Measurements from ENCODE around the gene DOK5.

DOK5 gene

GRCh38 chr20:54515793-54516628, 40.6 kb downstream of the DOK5 start:
- no peaks in the 10 kb centered on the region for H4K20me1 ChIP-seq (ENCODE audit: insufficient read depth, low read length)
- DNase-seq (no peak), ATAC-seq (ENCODE audit: insufficient read depth, low read depth) (no peak)
- no peak overlapping the region for H3K4me3 ChIP-seq (ENCODE audit: low read depth in 1 of 2, low read length in 2 of 2)
- H3K27me3 ChIP-seq (ENCODE audit: insufficient read depth, low read length, poor library complexity) = no peaks in the 10 kb centered on the region
- TF ChIP-seq, protein P1, sequence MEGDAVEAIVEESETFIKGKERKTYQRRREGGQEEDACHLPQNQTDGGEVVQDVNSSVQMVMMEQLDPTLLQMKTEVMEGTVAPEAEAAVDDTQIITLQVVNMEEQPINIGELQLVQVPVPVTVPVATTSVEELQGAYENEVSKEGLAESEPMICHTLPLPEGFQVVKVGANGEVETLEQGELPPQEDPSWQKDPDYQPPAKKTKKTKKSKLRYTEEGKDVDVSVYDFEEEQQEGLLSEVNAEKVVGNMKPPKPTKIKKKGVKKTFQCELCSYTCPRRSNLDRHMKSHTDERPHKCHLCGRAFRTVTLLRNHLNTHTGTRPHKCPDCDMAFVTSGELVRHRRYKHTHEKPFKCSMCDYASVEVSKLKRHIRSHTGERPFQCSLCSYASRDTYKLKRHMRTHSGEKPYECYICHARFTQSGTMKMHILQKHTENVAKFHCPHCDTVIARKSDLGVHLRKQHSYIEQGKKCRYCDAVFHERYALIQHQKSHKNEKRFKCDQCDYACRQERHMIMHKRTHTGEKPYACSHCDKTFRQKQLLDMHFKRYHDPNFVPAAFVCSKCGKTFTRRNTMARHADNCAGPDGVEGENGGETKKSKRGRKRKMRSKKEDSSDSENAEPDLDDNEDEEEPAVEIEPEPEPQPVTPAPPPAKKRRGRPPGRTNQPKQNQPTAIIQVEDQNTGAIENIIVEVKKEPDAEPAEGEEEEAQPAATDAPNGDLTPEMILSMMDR (IDR thresholded peaks at IDR 0.05; ENCODE audit: borderline replicate concordance, extremely low read depth, low read length, poor library complexity, severe bottlenecking) = no peak
- TF ChIP-seq EZH2 (IDR thresholded peaks at IDR 0.05; ENCODE audit: borderline replicate concordance, low read depth, low read length, severe bottlenecking) = no peak
- no peak overlapping the region for H3K4me2 ChIP-seq (ENCODE audit: insufficient read depth, low read length)
- H3K4me1 ChIP-seq (ENCODE audit: insufficient read depth, low read length) = no peaks in the 10 kb centered on the region
- H3K36me3 ChIP-seq (ENCODE audit: insufficient read depth, low read length) = no peaks in the 10 kb centered on the region
- no peak overlapping the region for H2AFZ ChIP-seq (ENCODE audit: low read depth, low read length)
- no peaks in the 10 kb centered on the region for H3K79me2 ChIP-seq (ENCODE audit: insufficient read depth, low read length)
- H3K9me3 ChIP-seq (ENCODE audit: insufficient read depth, low read length, severe bottlenecking) = peaks cover 5% of the 10 kb centered on the region
- H3K9ac ChIP-seq (ENCODE audit: low read depth, low read length) = no peak overlapping the region
- no peak overlapping the region for H3K27ac ChIP-seq (ENCODE audit: low read length)

GRCh38 chr20:54517241-54517975, 42.0 kb downstream of the DOK5 start:
- Histone ChIP-seq H3K27me3 (ENCODE audit: insufficient read depth, low read length, poor library complexity) (no peaks in the 10 kb centered on the region), H2AFZ (ENCODE audit: low read depth, low read length) (no peak overlapping the region), H3K4me1 (ENCODE audit: insufficient read depth, low read length) (no peaks in the 10 kb centered on the region), H4K20me1 (ENCODE audit: insufficient read depth, low read length) (no peaks in the 10 kb centered on the region), H3K9me3 (ENCODE audit: insufficient read depth, low read length, severe bottlenecking) (peaks cover 5% of the 10 kb centered on the region), H3K79me2 (ENCODE audit: insufficient read depth, low read length) (no peaks in the 10 kb centered on the region), H3K36me3 (ENCODE audit: insufficient read depth, low read length) (no peaks in the 10 kb centered on the region), H3K4me3 (ENCODE audit: low read depth in 1 of 2, low read length in 2 of 2) (no peak overlapping the region), H3K27ac (ENCODE audit: low read length) (no peak overlapping the region), H3K9ac (ENCODE audit: low read depth, low read length) (no peak overlapping the region), H3K4me2 (ENCODE audit: insufficient read depth, low read length) (no peak overlapping the region)
- no peak for TF ChIP-seq EZH2 (IDR thresholded peaks at IDR 0.05; ENCODE audit: borderline replicate concordance, low read depth, low read length, severe bottlenecking)
- TF ChIP-seq, protein P1 (IDR thresholded peaks at IDR 0.05; ENCODE audit: borderline replicate concordance, extremely low read depth, low read length, poor library complexity, severe bottlenecking) = no peak
- no peak for ATAC-seq (ENCODE audit: insufficient read depth, low read depth)
- DNase-seq = no peak

DNA sequence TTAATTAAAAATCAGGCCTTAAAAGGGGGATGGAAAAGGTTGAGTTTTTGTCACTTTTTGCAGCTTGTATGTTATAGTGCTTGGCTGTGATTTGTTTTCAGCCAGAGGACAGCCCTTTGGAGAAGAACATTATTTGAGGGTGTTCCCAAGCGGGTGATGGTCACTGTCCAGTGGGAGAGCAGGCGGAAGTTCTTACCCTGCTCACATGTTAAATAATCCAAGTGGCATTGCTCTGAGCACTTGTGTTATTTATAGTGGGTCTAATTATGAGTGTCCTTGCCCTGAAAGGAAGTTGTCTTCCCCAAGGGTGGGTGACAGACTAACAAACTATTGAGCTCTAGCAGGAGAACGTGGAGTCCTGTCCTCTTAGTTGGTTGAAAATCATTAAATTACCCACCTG, 49.5 kb downstream of the DOK5 start:
- TF ChIP-seq EZH2 (IDR thresholded peaks at IDR 0.05; ENCODE audit: borderline replicate concordance, low read depth, low read length, severe bottlenecking) = no peak
- TF ChIP-seq, protein P1 (IDR thresholded peaks at IDR 0.05; ENCODE audit: borderline replicate concordance, extremely low read depth, low read length, poor library complexity, severe bottlenecking) = no peak
- DNase-seq (no peak), ATAC-seq (ENCODE audit: insufficient read depth, low read depth) (no peak)
- no peaks in the 10 kb centered on the region for H4K20me1 ChIP-seq (ENCODE audit: insufficient read depth, low read length)
- H3K79me2 ChIP-seq (ENCODE audit: insufficient read depth, low read length) = no peaks in the 10 kb centered on the region
- H2AFZ ChIP-seq (ENCODE audit: low read depth, low read length) = no peak overlapping the region
- H3K9me3 ChIP-seq (ENCODE audit: insufficient read depth, low read length, severe bottlenecking) = no peaks in the 10 kb centered on the region
- no peak overlapping the region for H3K4me3 ChIP-seq (ENCODE audit: low read depth in 1 of 2, low read length in 2 of 2)
- H3K4me2 ChIP-seq (ENCODE audit: insufficient read depth, low read length) = no peak overlapping the region
- no peaks in the 10 kb centered on the region for H3K36me3 ChIP-seq (ENCODE audit: insufficient read depth, low read length)
- H3K27me3 ChIP-seq (ENCODE audit: insufficient read depth, low read length, poor library complexity) = peaks cover 12% of the 10 kb centered on the region
- no peaks in the 10 kb centered on the region for H3K4me1 ChIP-seq (ENCODE audit: insufficient read depth, low read length)
- no peak overlapping the region for H3K9ac ChIP-seq (ENCODE audit: low read depth, low read length)
- no peak overlapping the region for H3K27ac ChIP-seq (ENCODE audit: low read length)
